Lower lobe of right lung (tissue), 2 donors: Measurements from ENCODE around the gene ZBED4. TPM values are rescaled to one million over a fixed set of nuclear protein-coding genes. Genes with fewer than 3 reads are reported as not detected.

Experiments used
- ATAC-seq, 2 donors: fragments of 200-7000 bp; cut with Tn5 transposase; one replicate each; pipeline ENCODE4 v1.9.1; 2020 to 2022; ENCODE audit warnings: mild to moderate bottlenecking in 2 of 2, moderate library complexity in 2 of 2
- DNase-seq: peaks from one replicate; pipeline ENCODE4 v3.0.0-alpha.2; 2020
- H3K27ac ChIP-seq: fragments of 200-600 bp; one replicate; pipeline ENCODE4 v1.8.0; 2022
- H3K27me3 ChIP-seq: fragments of 200-600 bp; one replicate; pipeline ENCODE4 v1.8.0; 2022; ENCODE audit warnings: low read depth
- H3K36me3 ChIP-seq: fragments of 200-600 bp; one replicate; pipeline ENCODE4 v1.8.0; 2022; ENCODE audit warnings: mild to moderate bottlenecking
- H3K4me1 ChIP-seq: fragments of 200-600 bp; one replicate; pipeline ENCODE4 v1.8.0; 2022
- H3K4me3 ChIP-seq: fragments of 200-600 bp; one replicate; pipeline ENCODE4 v1.8.0; 2022; ENCODE audit warnings: mild to moderate bottlenecking
- H3K9me3 ChIP-seq: fragments of 200-600 bp; one replicate; pipeline ENCODE4 v1.8.0; 2022
- CTCF ChIP-seq: fragments of 200-600 bp; IDR thresholded peaks from one replicate; pipeline ENCODE4 v1.8.0; 2022; ENCODE audit warnings: antibody characterized with exemption, mild to moderate bottlenecking
- intact Hi-C: fragments of 100-400 bp; cut with DNase I; formaldehyde crosslinking; loops from one replicate; pipeline ENCODE4 v1.11.0; 2022
- total RNA-seq: library from RNA; stranded (reverse); fragmentation: NEBNext Ultra II Directional; extraction: Animal tissue kit (Norgen Biotek cat#: 25700); gene quantifications from one replicate; pipeline ENCODE4 v1.2.1, GENCODE V29; 2021
- donor health status: DM: no; HTN: yes; CAD: no; lungs with severe emphysema.

Gene ZBED4
- total RNA-seq, 1 donor from 2014 or later = 12.7 TPM

- DNase-seq (no peak), ATAC-seq (no peak)
- H3K27ac ChIP-seq = no peak overlapping the region
- peaks cover 19% of the 10 kb centered on the region for H3K4me1 ChIP-seq
- H3K4me3 ChIP-seq = peak overlapping the region; percentile 77
- intact Hi-C loops = no loop called here
- H3K27me3 ChIP-seq = no peaks in the 10 kb centered on the region
- H3K36me3 ChIP-seq = peaks cover 44% of the 10 kb centered on the region
- H3K9me3 ChIP-seq = no peaks in the 10 kb centered on the region
- TF ChIP-seq CTCF = no peak
These were observed 28.2 kb upstream of the ZBED4 start for GRCh38 chr22:49825436-49825835.

- Histone ChIP-seq H3K4me3 (peak overlapping the region; percentile 77), H3K4me1 (peaks cover 19% of the 10 kb centered on the region), H3K27me3 (no peaks in the 10 kb centered on the region), H3K27ac (peak overlapping the region; percentile 84), H3K9me3 (no peaks in the 10 kb centered on the region), H3K36me3 (peaks cover 37% of the 10 kb centered on the region)
- ATAC-seq = peak; percentile 5 to 38
- TF ChIP-seq CTCF = no peak
- peak; percentile 50 for DNase-seq
- intact Hi-C loops = no loop called here
These were observed 27.6 kb upstream of the ZBED4 start for GRCh38 chr22:49825944-49826602.

GRCh38 chr22:49826603-49827270, 26.9 kb upstream of the ZBED4 start:
- DNase-seq = peak; percentile 80
- Histone ChIP-seq H3K4me3 (peak overlapping the region; percentile 77), H3K27ac (peak overlapping the region; percentile 84), H3K4me1 (peaks cover 19% of the 10 kb centered on the region), H3K27me3 (no peaks in the 10 kb centered on the region), H3K9me3 (no peaks in the 10 kb centered on the region), H3K36me3 (peaks cover 31% of the 10 kb centered on the region)
- intact Hi-C loops = no loop called here
- peak; percentile 76 to 81 for ATAC-seq
- TF ChIP-seq CTCF = no peak

GRCh38 chr22:49827271-49827852, 26.3 kb upstream of the ZBED4 start:
- ATAC-seq (peak; percentile 6 to 36), DNase-seq (no peak)
- intact Hi-C loops = no loop called here
- H3K9me3 ChIP-seq = no peaks in the 10 kb centered on the region
- H3K27ac ChIP-seq = peak overlapping the region; percentile 84
- H3K4me3 ChIP-seq = peak overlapping the region; percentile 77
- TF ChIP-seq CTCF = no peak
- H3K36me3 ChIP-seq = peaks cover 24% of the 10 kb centered on the region
- no peaks in the 10 kb centered on the region for H3K27me3 ChIP-seq
- H3K4me1 ChIP-seq = peaks cover 19% of the 10 kb centered on the region

GRCh38 chr22:49827853-49828598, 25.6 kb upstream of the ZBED4 start, which contains the start of gene BRD1:
BRD1 (minus strand) TSS chr22:49827873; CDS start chr22:49824317, 3,556 bp downstream.
- Histone ChIP-seq H3K9me3 (no peaks in the 10 kb centered on the region), H3K36me3 (peaks cover 18% of the 10 kb centered on the region), H3K27ac (peak within 1 kb of the TSS; percentile 84), H3K27me3 (no peaks in the 10 kb centered on the region), H3K4me3 (peak within 1 kb of the TSS; percentile 77), H3K4me1 (peaks cover 19% of the 10 kb centered on the region)
- TF ChIP-seq CTCF = no peak
- intact Hi-C loops = no loop called here
- peak; percentile 78 for DNase-seq
- ATAC-seq = peak; percentile 73 to 79
